IPS DF 4.7 (cell line): Measurements from ENCODE around the gene FTH1.

Source experiments
- DNase-seq: peaks from one replicate; pipeline ENCODE4 v3.0.0-alpha.2; 2013; ENCODE audit warnings: low spot score; ENCODE audit errors: extremely low read depth

Gene FTH1

DNA sequence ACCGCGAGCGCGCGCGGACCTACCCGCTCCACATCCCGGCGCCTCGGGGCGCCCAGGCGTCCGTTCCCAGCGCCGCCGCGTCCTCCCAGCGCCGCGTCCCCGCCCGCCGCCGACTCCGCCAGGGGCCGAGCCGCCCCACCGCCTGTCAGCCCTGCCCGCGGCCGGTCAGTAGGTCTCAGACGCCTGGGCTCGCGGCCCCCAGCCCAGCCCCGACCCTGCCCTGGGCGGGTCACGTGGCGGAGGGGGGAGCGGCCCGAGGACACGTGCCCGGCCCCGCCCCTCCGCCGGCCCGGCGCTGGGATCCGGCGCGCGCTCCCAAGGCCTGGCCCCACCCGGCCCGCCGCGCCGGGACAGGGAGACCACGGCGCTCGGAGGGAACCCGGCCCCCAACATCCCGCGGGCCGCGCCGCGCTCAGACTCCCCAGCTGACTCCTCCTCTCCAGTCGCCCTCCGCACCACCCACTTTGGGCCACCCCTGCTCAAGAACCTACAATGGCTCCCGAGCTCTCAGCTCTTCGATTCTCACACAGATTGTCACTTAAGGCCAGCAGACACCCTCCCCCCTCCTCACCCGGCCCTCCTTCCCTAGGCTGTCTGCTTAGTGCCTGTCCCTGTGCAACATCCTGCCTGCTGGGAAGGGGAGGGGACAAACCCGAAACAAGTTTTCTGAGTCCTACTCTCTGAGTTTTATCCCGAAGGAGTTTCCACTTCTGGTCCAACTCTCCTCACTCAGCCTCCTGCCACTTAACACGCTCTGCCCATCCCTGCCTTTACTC, 49.9 kb downstream of the FTH1 start, which contains the start of gene RAB3IL1:
Gene RAB3IL1, minus strand, starts transcription at position 233 of the 776 bp plus-strand sequence. Its CDS starts 199 bp downstream, at position 34.
- DNase-seq = no peak

DNA sequence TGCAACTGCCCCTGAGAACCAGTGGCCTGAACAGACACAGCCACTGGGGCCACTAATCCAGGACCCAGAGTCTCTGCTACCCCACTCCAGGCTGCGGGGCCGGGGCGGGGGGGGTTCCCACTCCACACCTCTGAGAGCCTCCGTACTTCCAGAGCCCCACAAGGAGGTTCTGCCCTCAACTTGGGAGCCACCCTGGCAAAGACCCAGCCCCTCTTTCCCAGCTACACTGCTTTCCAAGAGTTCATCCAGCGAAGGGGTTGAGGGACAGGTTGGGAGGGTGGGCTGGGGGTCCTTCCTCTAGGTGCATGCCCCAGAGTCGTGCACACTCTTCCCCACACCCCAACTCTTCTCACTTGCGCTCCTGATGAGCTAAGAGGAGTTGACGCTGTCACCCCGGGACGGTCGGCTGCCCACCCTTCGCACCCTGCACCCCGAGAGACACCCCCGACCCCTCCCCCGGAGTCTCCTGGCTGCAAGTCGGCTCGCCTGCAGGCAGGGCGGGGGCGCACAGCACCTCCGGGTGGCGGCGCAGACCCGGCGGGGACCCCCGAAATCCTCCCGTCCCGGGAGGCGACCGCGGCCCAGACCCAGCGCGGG, 50.6 kb downstream of the FTH1 start:
- DNase-seq = no peak

DNA sequence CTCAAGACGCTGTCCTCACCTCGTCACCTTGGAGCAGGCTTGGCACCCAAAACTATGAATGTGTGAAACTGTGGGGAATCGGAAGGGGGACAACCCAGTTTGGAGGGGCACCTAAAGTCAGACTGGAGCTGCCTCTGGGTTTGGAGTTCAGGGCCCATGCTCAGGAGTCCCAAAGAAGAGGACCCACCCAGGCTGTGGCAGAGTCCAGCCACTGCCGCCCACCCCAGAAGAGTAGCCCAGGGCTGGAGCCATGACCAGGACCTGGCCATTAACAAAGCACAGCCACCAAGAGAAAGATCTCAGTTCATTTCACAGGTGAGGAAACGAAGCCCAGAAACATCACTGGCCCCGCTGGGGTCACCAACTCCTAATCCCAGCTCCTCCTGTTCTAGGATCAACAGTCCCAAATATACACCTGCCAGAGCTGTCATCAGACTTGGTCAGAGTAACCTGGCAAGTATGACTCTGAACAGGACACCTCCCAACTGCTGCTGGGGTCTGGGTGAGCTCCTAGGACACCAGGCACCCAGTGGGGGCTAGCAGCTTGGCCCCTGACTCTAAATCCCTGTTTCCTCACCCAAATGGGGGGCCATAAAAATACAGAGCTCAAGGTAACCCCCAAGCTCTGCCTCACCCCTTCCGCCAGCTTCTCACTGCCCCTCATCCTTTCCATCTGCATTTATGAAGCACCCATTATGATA, 52.8 kb downstream of the FTH1 start:
- no peak for DNase-seq
